Esophagus muscularis mucosa (tissue), 4 donors: ENCODE data around the gene AGAP1.

Source experiments
- EP300 ChIP-seq: sonication (generic); formaldehyde crosslinking; IDR thresholded peaks from one replicate; pipeline ENCODE4 v1.6.1; 2017; ENCODE audit warnings: antibody characterized with exemption
- POLR2A ChIP-seq: fragments of 450-650 bp; IDR thresholded peaks from one replicate; pipeline ENCODE4 v1.6.1; 2017; ENCODE audit warnings: antibody characterized with exemption, moderate library complexity, mild to moderate bottlenecking, low read depth
- TF ChIP-seq, protein P1 (sequence below), 3 experiments: fragments of 200-600 bp in 2 of 3; fragments of 450-650 bp in 1 of 3; sonication (generic) in 2 of 3; IDR thresholded peaks; one replicate each; pipeline ENCODE4 v1.5.1; 2017 to 2019; ENCODE audit warnings: antibody characterized with exemption in 3 of 3, mild to moderate bottlenecking in 2 of 3, moderate library complexity in 1 of 3

- TF ChIP-seq POLR2A (no peak), EP300 (no peak)
- TF ChIP-seq, protein P1, sequence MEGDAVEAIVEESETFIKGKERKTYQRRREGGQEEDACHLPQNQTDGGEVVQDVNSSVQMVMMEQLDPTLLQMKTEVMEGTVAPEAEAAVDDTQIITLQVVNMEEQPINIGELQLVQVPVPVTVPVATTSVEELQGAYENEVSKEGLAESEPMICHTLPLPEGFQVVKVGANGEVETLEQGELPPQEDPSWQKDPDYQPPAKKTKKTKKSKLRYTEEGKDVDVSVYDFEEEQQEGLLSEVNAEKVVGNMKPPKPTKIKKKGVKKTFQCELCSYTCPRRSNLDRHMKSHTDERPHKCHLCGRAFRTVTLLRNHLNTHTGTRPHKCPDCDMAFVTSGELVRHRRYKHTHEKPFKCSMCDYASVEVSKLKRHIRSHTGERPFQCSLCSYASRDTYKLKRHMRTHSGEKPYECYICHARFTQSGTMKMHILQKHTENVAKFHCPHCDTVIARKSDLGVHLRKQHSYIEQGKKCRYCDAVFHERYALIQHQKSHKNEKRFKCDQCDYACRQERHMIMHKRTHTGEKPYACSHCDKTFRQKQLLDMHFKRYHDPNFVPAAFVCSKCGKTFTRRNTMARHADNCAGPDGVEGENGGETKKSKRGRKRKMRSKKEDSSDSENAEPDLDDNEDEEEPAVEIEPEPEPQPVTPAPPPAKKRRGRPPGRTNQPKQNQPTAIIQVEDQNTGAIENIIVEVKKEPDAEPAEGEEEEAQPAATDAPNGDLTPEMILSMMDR (IDR thresholded peaks at IDR 0.05): no peak
Measured at GRCh38 chr2:235545339-235546150, 51.7 kb downstream of the AGAP1 start.
